ENCODE data around the gene SEC11A. TPM values are rescaled to one million over a fixed set of nuclear protein-coding genes. Genes with fewer than 3 reads are reported as not detected.
A peak's percentile ranks its signal among the peaks of the same experiment; 100 is the strongest.
"Not testable (repeated sequence)": the region's sequence is repeated elsewhere in the genome, so short reads cannot be mapped to it uniquely, and the experiment has no call there.

SEC11A gene
- total RNA-seq, 4 donors from 2014 or later, result 19.9 to 124 (median 83.0) TPM

DNA sequence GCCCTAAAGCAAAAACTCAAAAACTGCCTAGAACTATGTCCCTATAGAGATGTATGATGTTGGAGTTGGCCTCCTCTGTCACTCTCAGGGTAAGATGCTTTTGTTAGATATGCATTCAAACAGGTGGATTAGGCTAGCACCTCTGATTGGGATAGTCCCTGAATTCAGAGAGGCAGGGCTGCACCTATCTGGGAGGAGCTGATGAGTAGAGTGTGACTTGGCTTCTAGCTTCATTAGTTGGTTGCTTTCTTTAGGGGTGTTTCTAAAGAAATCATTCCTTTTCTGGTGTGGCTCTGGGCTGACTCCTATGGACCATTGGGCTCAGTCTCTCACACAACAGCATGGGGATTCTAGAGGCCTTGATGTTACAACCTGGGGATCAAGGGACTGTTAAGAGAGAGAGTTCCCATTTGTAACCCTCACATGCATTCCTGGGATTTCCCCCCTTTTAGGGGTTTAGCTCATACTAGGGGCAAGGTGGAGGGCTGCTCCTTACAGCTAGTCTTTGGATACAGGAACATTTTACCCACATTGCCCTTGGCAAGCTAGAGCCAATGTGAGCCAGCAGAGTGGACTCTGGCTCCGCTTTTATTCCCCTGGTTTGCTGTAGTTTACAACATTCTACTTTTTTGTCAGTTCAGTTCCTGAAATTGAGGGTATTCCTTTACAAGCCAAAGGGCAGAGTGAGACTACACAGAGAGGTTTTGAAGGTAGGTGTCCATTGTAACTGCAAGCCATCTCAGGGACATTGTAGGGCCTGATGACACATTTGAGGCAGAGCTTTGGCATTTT lies 40.0 kb upstream of the SEC11A start:
- intact Hi-C loops (cut with DNase I; ENCODE audit: low total_unique reads), result loop anchor here (10.0 kb wide), 1 partner anchor 59 kb away; the partner anchor contains the start of gene ALPK3
- in situ Hi-C loops (cut with MboI; ENCODE audit: low pct_ligation_motif_present in 1 of 4, low pct_unique_long_range_greater_than_20kb in 1 of 4, low sequenced_read_pairs in 3 of 4), result loop anchor here in 1 of 4 donors (25.0 kb wide), 1 partner anchor 94 kb away; the partner anchor contains the start of genes NMB and WDR73
- WGBS, 2 donors (ENCODE audit: low coverage in 1 of 2), result 67 to 83% methylated on average over 1 of the region's 1 CpG
- H3K4me1 ChIP-seq, result peaks cover 49 to 93% (median 74%) of the 10 kb centered on the region in 4 donors
- no peaks in the 10 kb centered on the region for H3K9me3 ChIP-seq
- H3K36me3 ChIP-seq, result no peaks in the 10 kb centered on the region
- TF ChIP-seq EP300 (IDR thresholded peaks at IDR 0.05; ENCODE audit: low read depth) (no peak), POLR2AphosphoS5 (IDR thresholded peaks at IDR 0.05) (no peak), POLR2A (IDR thresholded peaks at IDR 0.05) (no peak)
- TF ChIP-seq, protein P1, sequence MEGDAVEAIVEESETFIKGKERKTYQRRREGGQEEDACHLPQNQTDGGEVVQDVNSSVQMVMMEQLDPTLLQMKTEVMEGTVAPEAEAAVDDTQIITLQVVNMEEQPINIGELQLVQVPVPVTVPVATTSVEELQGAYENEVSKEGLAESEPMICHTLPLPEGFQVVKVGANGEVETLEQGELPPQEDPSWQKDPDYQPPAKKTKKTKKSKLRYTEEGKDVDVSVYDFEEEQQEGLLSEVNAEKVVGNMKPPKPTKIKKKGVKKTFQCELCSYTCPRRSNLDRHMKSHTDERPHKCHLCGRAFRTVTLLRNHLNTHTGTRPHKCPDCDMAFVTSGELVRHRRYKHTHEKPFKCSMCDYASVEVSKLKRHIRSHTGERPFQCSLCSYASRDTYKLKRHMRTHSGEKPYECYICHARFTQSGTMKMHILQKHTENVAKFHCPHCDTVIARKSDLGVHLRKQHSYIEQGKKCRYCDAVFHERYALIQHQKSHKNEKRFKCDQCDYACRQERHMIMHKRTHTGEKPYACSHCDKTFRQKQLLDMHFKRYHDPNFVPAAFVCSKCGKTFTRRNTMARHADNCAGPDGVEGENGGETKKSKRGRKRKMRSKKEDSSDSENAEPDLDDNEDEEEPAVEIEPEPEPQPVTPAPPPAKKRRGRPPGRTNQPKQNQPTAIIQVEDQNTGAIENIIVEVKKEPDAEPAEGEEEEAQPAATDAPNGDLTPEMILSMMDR (IDR thresholded peaks at IDR 0.05), result no peak
- H3K27me3 ChIP-seq, result no peaks in the 10 kb centered on the region
- peak; percentile 24 for DNase-seq
- H3K27ac ChIP-seq, result peak overlapping the region; percentile 35 to 46 (median 38)
- H3K4me3 ChIP-seq, result no peak overlapping the region

DNA sequence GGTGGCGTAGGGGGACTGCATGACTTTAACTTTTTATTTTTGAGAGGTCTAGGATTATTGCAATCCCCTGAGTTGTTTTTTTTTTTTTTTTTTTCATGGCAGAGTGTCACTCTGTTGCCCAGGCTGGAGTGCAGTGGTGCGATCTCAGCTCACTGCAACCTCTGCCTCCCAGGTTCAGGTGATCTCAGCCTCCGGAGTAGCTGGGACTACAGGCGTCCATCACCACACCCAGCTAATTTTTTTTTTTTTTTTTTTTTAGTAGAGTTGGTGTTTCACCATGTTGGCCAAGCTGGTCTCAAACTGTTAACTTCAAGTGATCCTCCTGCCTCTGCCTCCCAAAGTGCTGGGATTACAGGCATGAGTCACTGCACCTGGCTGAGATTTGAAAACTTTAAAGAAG lies 39.0 kb upstream of the SEC11A start:
- Histone ChIP-seq H3K4me1 (peaks cover 53 to 98% (median 79%) of the 10 kb centered on the region in 4 donors), H3K27ac (peak overlapping the region in 1 of 4 donors; percentile 46)
- DNase-seq, H3K4me3 ChIP-seq, H3K27me3 ChIP-seq, H3K36me3 ChIP-seq, H3K9me3 ChIP-seq: not testable (repeated sequence)
- in situ Hi-C loops (cut with MboI; ENCODE audit: low pct_ligation_motif_present in 1 of 4, low pct_unique_long_range_greater_than_20kb in 1 of 4, low sequenced_read_pairs in 3 of 4), result loop anchor here in 1 of 4 donors (25.0 kb wide), 1 partner anchor 93 kb away; the partner anchor contains the start of genes NMB and WDR73
- 48 to 60% methylated on average over 1 to 4 of the region's 4 CpGs for WGBS, 2 donors (ENCODE audit: low coverage in 1 of 2)
- intact Hi-C loops (cut with DNase I; ENCODE audit: low total_unique reads), result loop anchor here (5.0 to 10.0 kb wide), 2 partner anchors 38 to 60 kb away; partner anchors contain the start of genes ALPK3 and SEC11A

DNA sequence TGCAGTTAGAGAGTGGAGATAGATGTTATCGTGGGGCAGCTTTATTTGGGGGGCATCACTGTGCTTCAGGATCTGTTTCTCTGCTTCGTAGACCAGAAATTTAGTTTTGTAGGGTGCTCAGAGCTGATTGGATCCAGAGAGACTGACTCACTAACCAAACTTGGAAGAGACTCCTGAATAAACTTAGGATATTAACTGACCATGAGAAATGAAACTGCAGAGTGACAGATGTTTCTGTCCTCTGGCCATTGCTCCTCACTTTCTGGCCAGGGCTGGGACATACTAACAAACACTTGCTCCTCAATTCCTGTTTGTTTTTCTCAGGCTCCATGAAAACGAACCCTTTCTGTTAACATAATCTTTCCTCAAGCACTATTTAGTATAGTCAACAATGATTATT lies 36.8 kb upstream of the SEC11A start:
- in situ Hi-C loops (cut with MboI; ENCODE audit: low pct_ligation_motif_present in 1 of 4, low pct_unique_long_range_greater_than_20kb in 1 of 4, low sequenced_read_pairs in 3 of 4) (loop anchor here in 1 of 4 donors (25.0 kb wide), 1 partner anchor 90 kb away; the partner anchor contains the start of genes NMB and WDR73), intact Hi-C loops (cut with DNase I; ENCODE audit: low total_unique reads) (loop anchor here (5.0 to 10.0 kb wide), 2 partner anchors 35 to 62 kb away; partner anchors contain the start of genes ALPK3 and SEC11A)
- TF ChIP-seq EP300 (IDR thresholded peaks at IDR 0.05; ENCODE audit: low read depth), result no peak
- no peak for TF ChIP-seq POLR2A (IDR thresholded peaks at IDR 0.05)
- Histone ChIP-seq H3K9me3 (no peaks in the 10 kb centered on the region), H3K27me3 (no peaks in the 10 kb centered on the region), H3K4me3 (no peak overlapping the region), H3K4me1 (peaks cover 42 to 83% (median 67%) of the 10 kb centered on the region in 4 donors), H3K27ac (peak overlapping the region; percentile 31 to 74 (median 68)), H3K36me3 (no peaks in the 10 kb centered on the region)
- no peak for DNase-seq
- 54 to 68% methylated on average over 3 of the region's 3 CpGs for WGBS, 2 donors (ENCODE audit: low coverage in 1 of 2)

DNA sequence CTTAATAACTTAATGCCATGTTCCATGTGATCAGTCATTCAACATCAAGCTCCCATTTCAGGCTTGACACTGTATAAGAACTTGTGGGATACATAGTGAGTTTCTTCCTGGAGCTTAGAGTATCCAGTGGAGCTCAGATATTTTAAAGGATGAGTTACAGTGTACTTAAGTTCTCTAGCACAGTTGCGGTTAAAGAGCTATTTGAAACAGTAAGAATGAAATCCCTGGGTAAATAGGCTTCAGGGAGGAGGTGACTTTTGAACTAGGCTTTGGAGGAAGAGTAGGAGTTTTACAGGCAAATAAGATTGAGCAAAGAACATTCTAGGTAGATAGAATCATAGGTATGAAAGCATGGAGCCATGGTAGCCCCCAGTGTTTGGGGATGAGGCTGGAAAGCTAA lies 36.3 kb upstream of the SEC11A start:
- H3K4me3 ChIP-seq, result no peak overlapping the region
- in situ Hi-C loops (cut with MboI; ENCODE audit: low pct_ligation_motif_present in 1 of 4, low pct_unique_long_range_greater_than_20kb in 1 of 4, low sequenced_read_pairs in 3 of 4), result loop anchor here in 1 of 4 donors (25.0 kb wide), 1 partner anchor 90 kb away; the partner anchor contains the start of genes NMB and WDR73
- TF ChIP-seq POLR2AphosphoS5 (IDR thresholded peaks at IDR 0.05), result no peak
- TF ChIP-seq EP300 (IDR thresholded peaks at IDR 0.05; ENCODE audit: low read depth), result no peak
- TF ChIP-seq POLR2A (IDR thresholded peaks at IDR 0.05), result no peak
- TF ChIP-seq, protein P1 (IDR thresholded peaks at IDR 0.05), result no peak
- DNase-seq, result no peak
- 75 to 77% methylated on average over 1 of the region's 1 CpG for WGBS, 2 donors (ENCODE audit: low coverage in 1 of 2)
- intact Hi-C loops (cut with DNase I; ENCODE audit: low total_unique reads), result loop anchor here (5.0 to 10.0 kb wide), 2 partner anchors 35 to 63 kb away; partner anchors contain the start of genes ALPK3 and SEC11A
- no peaks in the 10 kb centered on the region for H3K36me3 ChIP-seq
- H3K9me3 ChIP-seq, result no peaks in the 10 kb centered on the region
- H3K27ac ChIP-seq, result peak overlapping the region; percentile 31 to 74 (median 68)
- peaks cover 40 to 80% (median 68%) of the 10 kb centered on the region in 4 donors for H3K4me1 ChIP-seq
- no peaks in the 10 kb centered on the region for H3K27me3 ChIP-seq

DNA sequence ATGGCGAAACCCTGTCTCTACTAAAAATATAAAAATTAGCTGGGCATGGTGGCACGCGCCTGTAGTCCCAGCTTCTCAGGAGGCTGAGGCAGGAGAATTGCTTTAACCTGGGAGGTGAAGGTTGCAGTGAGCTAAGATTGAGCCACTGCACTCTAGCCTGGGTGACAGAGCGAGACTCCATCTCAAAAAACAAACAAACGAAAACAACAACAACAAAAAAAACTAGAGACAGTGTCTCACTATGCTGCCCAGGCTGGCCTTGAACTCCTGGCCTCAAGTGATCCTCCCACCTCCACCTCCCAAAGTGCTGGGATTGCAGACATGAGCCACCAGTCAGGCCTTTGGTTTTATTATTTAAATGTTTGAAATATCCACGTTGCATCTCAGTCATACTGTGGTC lies 35.8 kb upstream of the SEC11A start:
- in situ Hi-C loops (cut with MboI; ENCODE audit: low pct_ligation_motif_present in 1 of 4, low pct_unique_long_range_greater_than_20kb in 1 of 4, low sequenced_read_pairs in 3 of 4), result loop anchor here in 1 of 4 donors (25.0 kb wide), 1 partner anchor 89 kb away; the partner anchor contains the start of genes NMB and WDR73
- intact Hi-C loops (cut with DNase I; ENCODE audit: low total_unique reads), result loop anchor here (5.0 to 10.0 kb wide), 2 partner anchors 34 to 63 kb away; partner anchors contain the start of genes ALPK3 and SEC11A
- H3K27ac ChIP-seq, result peak overlapping the region in 3 of 4 donors; percentile 69 to 100 (median 74)
- H3K9me3 ChIP-seq, H3K4me3 ChIP-seq, DNase-seq, H3K27me3 ChIP-seq, H3K36me3 ChIP-seq: not testable (repeated sequence)
- H3K4me1 ChIP-seq, result peaks cover 40 to 80% (median 72%) of the 10 kb centered on the region in 4 donors
- 83 to 89% methylated on average over 4 to 6 of the region's 6 CpGs for WGBS, 2 donors (ENCODE audit: low coverage in 1 of 2)
